ENCODE measurements around the gene KLF6. TPM values are rescaled to one million over a fixed set of nuclear protein-coding genes. Genes with fewer than 3 reads are reported as not detected.

The KLF6 gene
- total and polyA plus RNA-seq, 2 donors (not counting 1 experiment from before 2014, with no cell fraction given), result 96.1 to 105 TPM

DNA sequence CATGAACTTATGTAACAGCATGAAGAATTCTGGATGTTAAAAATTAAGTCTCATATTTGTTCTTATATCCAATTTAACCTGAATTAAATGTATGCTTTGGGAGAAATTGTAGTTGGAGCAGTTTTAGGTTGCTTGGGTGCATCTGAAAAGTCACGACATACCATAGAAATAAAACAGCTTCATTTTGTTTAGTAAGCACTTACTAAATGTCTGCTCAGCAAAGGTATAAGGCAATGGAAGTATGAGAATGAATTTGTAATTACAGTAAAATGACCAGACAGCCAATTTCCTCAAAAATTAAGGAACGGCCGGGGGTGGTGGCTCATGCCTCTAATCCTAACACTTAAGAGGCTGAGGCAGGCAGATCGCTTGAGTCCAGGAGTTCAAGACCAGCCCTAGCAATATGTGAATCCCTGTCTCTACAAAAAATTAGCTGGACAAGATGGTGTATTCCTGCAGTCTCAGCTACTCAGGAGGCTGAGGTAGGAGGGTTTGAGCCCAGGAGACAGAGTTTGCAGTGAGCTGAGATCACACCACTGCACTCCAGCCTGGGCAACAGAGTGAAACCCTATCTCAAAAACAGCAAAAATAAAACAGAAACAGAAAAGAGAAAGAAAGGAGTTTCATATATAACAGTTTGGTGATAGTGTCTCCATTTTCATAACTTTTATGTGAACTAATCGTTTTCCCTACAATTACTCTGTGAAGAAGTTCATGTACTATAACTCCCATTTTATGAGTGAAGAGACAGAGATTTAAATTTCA lies 47.2 kb upstream of the KLF6 start:
- no peak overlapping the region for H2AFZ ChIP-seq (ENCODE audit: low read length)
- H3K9ac ChIP-seq (ENCODE audit: insufficient read depth, low read length), result no peak overlapping the region
- H3K36me3 ChIP-seq (ENCODE audit: control insufficient read depth, insufficient read depth, low read length), result no peaks in the 10 kb centered on the region
- H3K4me1 ChIP-seq (ENCODE audit: control insufficient read depth, extremely low read depth, insufficient read depth, low read length), result peaks cover 10% of the 10 kb centered on the region
- H3K27me3 ChIP-seq (ENCODE audit: control insufficient read depth, insufficient read depth, low read length), result no peaks in the 10 kb centered on the region
- no peak overlapping the region for H3K27ac ChIP-seq (ENCODE audit: insufficient read depth, low read length)
- no peak for TF ChIP-seq EZH2 (IDR thresholded peaks at IDR 0.05; ENCODE audit: low read length, missing control alignments)
- TF ChIP-seq, protein P1, sequence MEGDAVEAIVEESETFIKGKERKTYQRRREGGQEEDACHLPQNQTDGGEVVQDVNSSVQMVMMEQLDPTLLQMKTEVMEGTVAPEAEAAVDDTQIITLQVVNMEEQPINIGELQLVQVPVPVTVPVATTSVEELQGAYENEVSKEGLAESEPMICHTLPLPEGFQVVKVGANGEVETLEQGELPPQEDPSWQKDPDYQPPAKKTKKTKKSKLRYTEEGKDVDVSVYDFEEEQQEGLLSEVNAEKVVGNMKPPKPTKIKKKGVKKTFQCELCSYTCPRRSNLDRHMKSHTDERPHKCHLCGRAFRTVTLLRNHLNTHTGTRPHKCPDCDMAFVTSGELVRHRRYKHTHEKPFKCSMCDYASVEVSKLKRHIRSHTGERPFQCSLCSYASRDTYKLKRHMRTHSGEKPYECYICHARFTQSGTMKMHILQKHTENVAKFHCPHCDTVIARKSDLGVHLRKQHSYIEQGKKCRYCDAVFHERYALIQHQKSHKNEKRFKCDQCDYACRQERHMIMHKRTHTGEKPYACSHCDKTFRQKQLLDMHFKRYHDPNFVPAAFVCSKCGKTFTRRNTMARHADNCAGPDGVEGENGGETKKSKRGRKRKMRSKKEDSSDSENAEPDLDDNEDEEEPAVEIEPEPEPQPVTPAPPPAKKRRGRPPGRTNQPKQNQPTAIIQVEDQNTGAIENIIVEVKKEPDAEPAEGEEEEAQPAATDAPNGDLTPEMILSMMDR (conservative IDR thresholded peaks at IDR 0.05 in 1 of 2, IDR thresholded peaks at IDR 0.05 in 1 of 2; ENCODE audit: low read depth in 1 of 2, low read length in 2 of 2), result no peak
- H3K9me3 ChIP-seq (ENCODE audit: control insufficient read depth, insufficient read depth, low read depth, low read length), result no peaks in the 10 kb centered on the region
- no peak overlapping the region for H3K4me3 ChIP-seq (replicated peaks in 1 of 4; ENCODE audit: control extremely low read depth in 1 of 4, insufficient read depth in 1 of 4, low read depth in 3 of 4, low read length in 4 of 4)
- no peaks in the 10 kb centered on the region for H3K79me2 ChIP-seq (ENCODE audit: control insufficient read depth, insufficient read depth, low read length)
- DNase-seq (ENCODE audit: low read depth in 2 of 2), result no peak
- H3K4me2 ChIP-seq (ENCODE audit: extremely low read depth, insufficient read depth, low read length), result no peak overlapping the region
- H4K20me1 ChIP-seq (ENCODE audit: control insufficient read depth, extremely low read depth, insufficient read depth, low read length), result no peaks in the 10 kb centered on the region

DNA sequence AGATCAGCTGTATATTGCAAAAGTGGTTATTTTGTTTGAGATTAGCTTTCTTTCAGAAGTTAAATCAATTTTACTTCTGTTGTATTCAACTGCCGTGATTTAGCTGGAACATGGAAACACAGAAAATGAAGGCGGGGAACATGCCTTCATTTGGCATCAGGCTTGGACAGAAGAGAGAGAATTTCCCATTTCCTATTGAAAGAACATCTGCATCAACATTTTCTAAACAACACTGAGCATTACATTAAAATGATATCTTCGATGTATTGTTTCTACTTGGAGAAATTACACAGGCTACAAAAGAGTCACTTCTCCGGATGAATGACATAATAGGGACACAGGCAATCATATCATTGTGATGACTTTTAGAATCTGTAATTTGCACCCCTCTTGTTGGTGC lies 46.6 kb upstream of the KLF6 start:
- H3K9me3 ChIP-seq (ENCODE audit: control insufficient read depth, insufficient read depth, low read depth, low read length), result no peaks in the 10 kb centered on the region
- no peaks in the 10 kb centered on the region for H3K36me3 ChIP-seq (ENCODE audit: control insufficient read depth, insufficient read depth, low read length)
- H3K4me3 ChIP-seq (replicated peaks in 1 of 4; ENCODE audit: control extremely low read depth in 1 of 4, insufficient read depth in 1 of 4, low read depth in 3 of 4, low read length in 4 of 4), result no peak overlapping the region
- no peaks in the 10 kb centered on the region for H3K27me3 ChIP-seq (ENCODE audit: control insufficient read depth, insufficient read depth, low read length)
- H3K27ac ChIP-seq (ENCODE audit: insufficient read depth, low read length), result no peak overlapping the region
- no peak overlapping the region for H2AFZ ChIP-seq (ENCODE audit: low read length)
- no peak overlapping the region for H3K9ac ChIP-seq (ENCODE audit: insufficient read depth, low read length)
- DNase-seq (ENCODE audit: low read depth in 2 of 2), result no peak
- H3K79me2 ChIP-seq (ENCODE audit: control insufficient read depth, insufficient read depth, low read length), result no peaks in the 10 kb centered on the region
- H4K20me1 ChIP-seq (ENCODE audit: control insufficient read depth, extremely low read depth, insufficient read depth, low read length), result no peaks in the 10 kb centered on the region
- peaks cover 10% of the 10 kb centered on the region for H3K4me1 ChIP-seq (ENCODE audit: control insufficient read depth, extremely low read depth, insufficient read depth, low read length)
- TF ChIP-seq EZH2 (IDR thresholded peaks at IDR 0.05; ENCODE audit: low read length, missing control alignments), result no peak
- TF ChIP-seq, protein P1 (conservative IDR thresholded peaks at IDR 0.05 in 1 of 2, IDR thresholded peaks at IDR 0.05 in 1 of 2; ENCODE audit: low read depth in 1 of 2, low read length in 2 of 2), result no peak
- H3K4me2 ChIP-seq (ENCODE audit: extremely low read depth, insufficient read depth, low read length), result no peak overlapping the region

DNA sequence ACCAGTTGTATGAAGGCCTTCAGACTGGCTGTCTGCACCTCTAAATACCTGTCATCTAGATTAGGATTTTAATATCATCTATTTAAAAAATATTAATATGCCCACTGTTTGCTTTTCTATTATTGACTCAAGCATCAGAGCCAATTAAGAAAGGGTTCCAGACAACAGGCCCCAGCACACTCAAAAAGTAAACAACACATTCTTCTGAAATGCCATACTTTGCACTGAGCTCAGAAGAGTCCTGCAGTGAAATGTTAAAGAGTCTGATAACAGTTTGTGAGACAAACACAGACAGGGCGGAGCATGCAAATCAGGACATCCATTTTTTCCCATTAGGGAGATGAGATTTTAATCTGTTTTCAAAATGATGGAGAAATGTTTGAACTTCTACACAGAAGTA lies 45.9 kb upstream of the KLF6 start:
- H3K27me3 ChIP-seq (ENCODE audit: control insufficient read depth, insufficient read depth, low read length), result no peaks in the 10 kb centered on the region
- no peak overlapping the region for H3K4me2 ChIP-seq (ENCODE audit: extremely low read depth, insufficient read depth, low read length)
- no peak overlapping the region for H3K27ac ChIP-seq (ENCODE audit: insufficient read depth, low read length)
- H3K9me3 ChIP-seq (ENCODE audit: control insufficient read depth, insufficient read depth, low read depth, low read length), result no peaks in the 10 kb centered on the region
- H3K36me3 ChIP-seq (ENCODE audit: control insufficient read depth, insufficient read depth, low read length), result no peaks in the 10 kb centered on the region
- H3K9ac ChIP-seq (ENCODE audit: insufficient read depth, low read length), result no peak overlapping the region
- no peak for DNase-seq (ENCODE audit: low read depth in 2 of 2)
- H3K4me1 ChIP-seq (ENCODE audit: control insufficient read depth, extremely low read depth, insufficient read depth, low read length), result peaks cover 10% of the 10 kb centered on the region
- H3K4me3 ChIP-seq (replicated peaks in 1 of 4; ENCODE audit: control extremely low read depth in 1 of 4, insufficient read depth in 1 of 4, low read depth in 3 of 4, low read length in 4 of 4), result no peak overlapping the region
- no peaks in the 10 kb centered on the region for H3K79me2 ChIP-seq (ENCODE audit: control insufficient read depth, insufficient read depth, low read length)
- TF ChIP-seq, protein P1 (conservative IDR thresholded peaks at IDR 0.05 in 1 of 2, IDR thresholded peaks at IDR 0.05 in 1 of 2; ENCODE audit: low read depth in 1 of 2, low read length in 2 of 2), result no peak
- TF ChIP-seq EZH2 (IDR thresholded peaks at IDR 0.05; ENCODE audit: low read length, missing control alignments), result no peak
- no peak overlapping the region for H2AFZ ChIP-seq (ENCODE audit: low read length)
- H4K20me1 ChIP-seq (ENCODE audit: control insufficient read depth, extremely low read depth, insufficient read depth, low read length), result no peaks in the 10 kb centered on the region

Data from fibroblast of lung (primary cell).